ENCODE results near the gene CCDC34. TPM values are rescaled to one million over a fixed set of nuclear protein-coding genes. Genes with fewer than 3 reads are reported as not detected.

Gene CCDC34
- total and polyA plus RNA-seq, 2 of the 4 experiments (the other 2 are of a cell fraction): 2.5 to 4.5 TPM

DNA sequence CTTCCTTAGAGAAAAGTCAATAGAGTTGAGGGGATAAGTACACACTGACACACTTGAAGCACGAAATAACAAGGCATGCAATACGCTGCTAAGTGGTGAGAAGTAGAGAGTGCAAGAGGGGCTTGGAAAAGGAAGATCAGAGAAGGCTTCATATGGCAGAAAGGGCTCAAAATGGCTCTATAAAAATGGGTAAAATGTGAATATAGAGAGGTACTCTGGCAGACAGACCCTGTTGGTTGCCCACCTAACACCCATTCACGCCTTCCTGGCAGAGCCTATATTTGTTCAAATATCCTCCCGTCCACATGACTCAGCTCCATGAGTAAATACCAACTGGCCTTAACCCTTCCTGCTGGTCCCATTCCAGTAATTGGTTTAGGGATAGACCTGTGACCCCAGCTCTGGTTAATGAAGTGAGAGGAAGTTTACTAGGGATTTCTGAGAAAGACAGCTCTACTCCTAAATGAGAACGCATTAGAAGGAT lies 38.9 kb upstream of the CCDC34 start:
- Histone ChIP-seq H3K79me1 (ENCODE audit: low read depth in 1 of 2, low read length in 2 of 2) (no peaks in the 10 kb centered on the region), H2AK5ac (ENCODE audit: low read depth, low read length) (no peak overlapping the region), H3K9me3 (ENCODE audit: control insufficient read depth, insufficient read depth, low read length) (no peaks in the 10 kb centered on the region), H3K27me3 (ENCODE audit: control insufficient read depth, insufficient read depth, low read length) (no peaks in the 10 kb centered on the region), H4K91ac (ENCODE audit: insufficient read depth, low read depth, low read length) (no peak overlapping the region), H2BK120ac (ENCODE audit: low read depth, low read length) (no peak overlapping the region), H3K14ac (replicated peaks; ENCODE audit: low read depth, low read length) (no peak overlapping the region), H3K4me1 (ENCODE audit: control insufficient read depth, insufficient read depth, low read length) (no peaks in the 10 kb centered on the region), H3K4me2 (ENCODE audit: low read depth, low read length) (no peak overlapping the region), H2BK5ac (ENCODE audit: low read depth, low read length, poor library complexity, severe bottlenecking) (no peak overlapping the region), H3K9me1 (ENCODE audit: insufficient read depth, low read length) (no peaks in the 10 kb centered on the region), H4K20me1 (ENCODE audit: insufficient read depth, low read length) (no peaks in the 10 kb centered on the region), H2AFZ (replicated peaks; ENCODE audit: low read length, poor library complexity) (no peak overlapping the region), H3K56ac (ENCODE audit: extremely low read depth, insufficient read depth, low read length) (no peak overlapping the region), H4K8ac (ENCODE audit: low read depth in 2 of 2, low read length in 2 of 2) (no peak overlapping the region), H2BK20ac (ENCODE audit: low read depth, low read length) (no peak overlapping the region), H2AK9ac (replicated peaks; ENCODE audit: low read depth, low read length, poor library complexity) (no peak overlapping the region), H3K4ac (ENCODE audit: low read depth, low read length) (no peak overlapping the region), H3K4me3 (ENCODE audit: insufficient read depth, low read depth, low read length) (no peak overlapping the region), H3K23ac (ENCODE audit: low read depth, low read length) (no peak overlapping the region), H3K36me3 (ENCODE audit: control insufficient read depth, insufficient read depth, low read length) (no peaks in the 10 kb centered on the region), H3K27ac (ENCODE audit: insufficient read depth, low read length) (no peak overlapping the region), H4K5ac (ENCODE audit: low read depth, low read length) (no peak overlapping the region), H3K18ac (ENCODE audit: low read depth, low read length) (no peak overlapping the region), H3K9ac (ENCODE audit: low read depth, low read length) (no peak overlapping the region), H2BK15ac (ENCODE audit: low read depth, low read length) (no peak overlapping the region)
- 100% methylated on average over 2 of the region's 5 CpGs; no CpG with 5 or more reads in 1 of the 2 experiments for WGBS, 2 experiments (ENCODE audit: extremely low coverage in 2 of 2, insufficient read length in 1 of 2)
- no peak for TF ChIP-seq RCOR1 (IDR thresholded peaks at IDR 0.05; ENCODE audit: insufficient replicate concordance, low read length)
- dilution Hi-C loops (cut with HindIII; ENCODE audit: low sequenced_read_pairs, unreplicated experiment) (no loop called here), intact Hi-C loops (cut with micrococcal nuclease) (no loop called here), in situ Hi-C loops (cut with MboI; ENCODE audit: low sequenced_read_pairs) (no loop called here)
- ATAC-seq (ENCODE audit: low read depth): no peak
- ChIA-PET CTCF (interaction anchor here (1.2 to 1.4 kb wide), 2 partner anchors 11 to 26 kb away, joined by 3 to 4 read pairs; no protein-coding TSS in a partner anchor), POLR2A (ENCODE audit: unreplicated experiment) (no interaction called here)
- DNase-seq: no peak
- BruUV-seq (replicated peaks): no TSS peak

All from IMR-90 (cell line).